Neural crest cell (in vitro differentiated cells): Measurements from ENCODE around the gene EGR2. TPM values are rescaled to one million over a fixed set of nuclear protein-coding genes. Genes with fewer than 3 reads are reported as not detected.

Experiments
- DNase-seq: peaks from one replicate; pipeline ENCODE4 v3.0.0; 2021; ENCODE audit warnings: low read depth, mixed read lengths, low spot score
- H3K27ac Mint-ChIP-seq: one replicate; pipeline ENCODE4 v1.8.0; 2021; ENCODE audit warnings: mild to moderate bottlenecking, mixed read lengths; ENCODE audit not compliant: unreplicated experiment
- H3K27me3 Mint-ChIP-seq: 2 replicates; pipeline ENCODE4 v1.8.0; 2021; ENCODE audit warnings: low read depth, mild to moderate bottlenecking, mixed read lengths
- H3K36me3 Mint-ChIP-seq: 2 replicates; pipeline ENCODE4 v1.8.0; 2021; ENCODE audit warnings: low read depth, mild to moderate bottlenecking, mixed read lengths
- H3K4me1 Mint-ChIP-seq: 2 replicates; pipeline ENCODE4 v1.8.0; 2021; ENCODE audit warnings: mixed read lengths
- H3K4me3 Mint-ChIP-seq: one replicate; pipeline ENCODE4 v1.8.0; 2021; ENCODE audit warnings: mild to moderate bottlenecking, mixed read lengths
- H3K9me3 Mint-ChIP-seq: 2 replicates; pipeline ENCODE4 v1.8.0; 2021; ENCODE audit warnings: mixed read lengths
- CTCF ChIP-seq: fragments of 200-600 bp; sonication (generic); conservative IDR thresholded peaks from 2 replicates; pipeline ENCODE4 v1.5.0; 2021; ENCODE audit warnings: antibody characterized with exemption, mild to moderate bottlenecking
- total RNA-seq: library from RNA; stranded (reverse); gene quantifications from 2 replicates; pipeline ENCODE4 v1.2.1, GENCODE V29; 2021

EGR2 gene
- total RNA-seq, 1 donor from 2014 or later, result 14.2 TPM

GRCh38 chr10:62856021-62856420 is 39.9 kb upstream of the EGR2 start:
- Mint-ChIP-seq H3K4me1 (peaks cover 42% of the 10 kb centered on the region), H3K27me3 (no peaks in the 10 kb centered on the region), H3K9me3 (peaks cover 2% of the 10 kb centered on the region), H3K27ac (no peak overlapping the region), H3K4me3 (no peak overlapping the region), H3K36me3 (no peaks in the 10 kb centered on the region)
- TF ChIP-seq CTCF, result no peak
- no peak for DNase-seq

GRCh38 chr10:62853710-62854109 is 37.5 kb upstream of the EGR2 start:
- H3K4me1 Mint-ChIP-seq, result peaks cover 23% of the 10 kb centered on the region
- no peaks in the 10 kb centered on the region for H3K27me3 Mint-ChIP-seq
- peaks cover 4% of the 10 kb centered on the region for H3K36me3 Mint-ChIP-seq
- DNase-seq, result no peak
- no peak overlapping the region for H3K4me3 Mint-ChIP-seq
- no peak overlapping the region for H3K27ac Mint-ChIP-seq
- no peak for TF ChIP-seq CTCF
- peaks cover 3% of the 10 kb centered on the region for H3K9me3 Mint-ChIP-seq

- H3K4me1 Mint-ChIP-seq, result peaks cover 19% of the 10 kb centered on the region
- no peaks in the 10 kb centered on the region for H3K27me3 Mint-ChIP-seq
- DNase-seq, result no peak
- no peak for TF ChIP-seq CTCF
- no peak overlapping the region for H3K27ac Mint-ChIP-seq
- H3K36me3 Mint-ChIP-seq, result peaks cover 4% of the 10 kb centered on the region
- no peak overlapping the region for H3K4me3 Mint-ChIP-seq
- H3K9me3 Mint-ChIP-seq, result peaks cover 8% of the 10 kb centered on the region
Measured at GRCh38 chr10:62852961-62853702, 37.0 kb upstream of the EGR2 start.

GRCh38 chr10:62851442-62851841 is 35.3 kb upstream of the EGR2 start:
- no peak overlapping the region for H3K27ac Mint-ChIP-seq
- no peak overlapping the region for H3K4me3 Mint-ChIP-seq
- peak; percentile 46 for TF ChIP-seq CTCF
- DNase-seq, result no peak
- peaks cover 4% of the 10 kb centered on the region for H3K36me3 Mint-ChIP-seq
- H3K9me3 Mint-ChIP-seq, result peaks cover 17% of the 10 kb centered on the region
- no peaks in the 10 kb centered on the region for H3K27me3 Mint-ChIP-seq
- peaks cover 15% of the 10 kb centered on the region for H3K4me1 Mint-ChIP-seq

GRCh38 chr10:62850646-62851045 is 34.5 kb upstream of the EGR2 start:
- H3K27me3 Mint-ChIP-seq, result no peaks in the 10 kb centered on the region
- TF ChIP-seq CTCF, result no peak
- H3K27ac Mint-ChIP-seq, result no peak overlapping the region
- H3K36me3 Mint-ChIP-seq, result peaks cover 4% of the 10 kb centered on the region
- peaks cover 14% of the 10 kb centered on the region for H3K4me1 Mint-ChIP-seq
- peaks cover 17% of the 10 kb centered on the region for H3K9me3 Mint-ChIP-seq
- no peak overlapping the region for H3K4me3 Mint-ChIP-seq
- DNase-seq, result no peak
